ENCODE data around the gene LMF1.

Gene LMF1

GRCh38 chr16:830107-830870 lies 140.5 kb downstream of the LMF1 start:
- H3K36me3 ChIP-seq (ENCODE audit: low read length), result no peaks in the 10 kb centered on the region
- H3K27me3 ChIP-seq (ENCODE audit: low read length), result no peaks in the 10 kb centered on the region
- no peak overlapping the region for H3K27ac ChIP-seq (ENCODE audit: low read depth, low read length)
- H3F3A ChIP-seq (ENCODE audit: insufficient read depth), result no peaks in the 10 kb centered on the region
- H3K4me2 ChIP-seq (ENCODE audit: low read depth, low read length, poor library complexity, severe bottlenecking), result no peak overlapping the region
- H4K20me1 ChIP-seq (ENCODE audit: low read depth, low read length), result no peaks in the 10 kb centered on the region
- H2AFZ ChIP-seq (ENCODE audit: low read depth, low read length, severe bottlenecking), result no peak overlapping the region
- TF ChIP-seq CTCF (IDR thresholded peaks at IDR 0.05; ENCODE audit: insufficient read depth, low read length, poor library complexity, severe bottlenecking) (no peak), EZH2phosphoT487 (conservative IDR thresholded peaks at IDR 0.05; ENCODE audit: low read length) (no peak)
- no peaks in the 10 kb centered on the region for H3K79me2 ChIP-seq (ENCODE audit: insufficient read depth, low read length)
- H3K9me3 ChIP-seq (ENCODE audit: insufficient read depth, low read length), result no peaks in the 10 kb centered on the region
- no peaks in the 10 kb centered on the region for H3K9me2 ChIP-seq (replicated peaks; ENCODE audit: insufficient read depth, low read length)
- no peak overlapping the region for H3K4me3 ChIP-seq (ENCODE audit: insufficient read depth, low read length, poor library complexity, severe bottlenecking)
- no peak overlapping the region for H3K9ac ChIP-seq (ENCODE audit: low read length)

DNA sequence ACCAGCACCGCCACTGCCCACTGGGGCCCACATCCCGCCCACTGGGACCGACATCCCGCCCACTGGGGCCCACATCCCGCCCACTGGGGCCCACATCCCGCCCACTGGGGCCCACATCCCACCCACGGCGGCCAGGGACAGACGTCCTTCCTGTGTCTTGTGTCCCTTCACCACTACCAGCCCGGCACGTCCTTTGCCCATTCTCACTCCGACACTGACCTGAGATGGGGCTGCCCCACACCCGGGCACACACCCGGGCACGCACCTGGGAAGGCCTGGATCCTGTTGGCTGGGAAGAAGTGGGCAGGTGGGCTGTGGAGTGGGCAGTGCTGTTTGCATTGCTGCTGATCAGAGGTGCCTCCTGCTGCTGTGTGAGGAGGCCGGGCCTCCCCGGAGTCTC lies 141.9 kb downstream of the LMF1 start:
- Histone ChIP-seq H3K27ac (ENCODE audit: low read depth, low read length) (no peak overlapping the region), H2AFZ (ENCODE audit: low read depth, low read length, severe bottlenecking) (no peak overlapping the region), H3K4me3 (ENCODE audit: insufficient read depth, low read length, poor library complexity, severe bottlenecking) (no peak overlapping the region), H3K9ac (ENCODE audit: low read length) (no peak overlapping the region), H4K20me1 (ENCODE audit: low read depth, low read length) (no peaks in the 10 kb centered on the region), H3K79me2 (ENCODE audit: insufficient read depth, low read length) (no peaks in the 10 kb centered on the region), H3K27me3 (ENCODE audit: low read length) (no peaks in the 10 kb centered on the region), H3K9me3 (ENCODE audit: insufficient read depth, low read length) (no peaks in the 10 kb centered on the region), H3K4me2 (ENCODE audit: low read depth, low read length, poor library complexity, severe bottlenecking) (no peak overlapping the region), H3K9me2 (replicated peaks; ENCODE audit: insufficient read depth, low read length) (no peaks in the 10 kb centered on the region), H3F3A (ENCODE audit: insufficient read depth) (no peaks in the 10 kb centered on the region), H3K36me3 (ENCODE audit: low read length) (no peaks in the 10 kb centered on the region)
- TF ChIP-seq CTCF (IDR thresholded peaks at IDR 0.05; ENCODE audit: insufficient read depth, low read length, poor library complexity, severe bottlenecking) (no peak), EZH2phosphoT487 (conservative IDR thresholded peaks at IDR 0.05; ENCODE audit: low read length) (no peak)

DNA sequence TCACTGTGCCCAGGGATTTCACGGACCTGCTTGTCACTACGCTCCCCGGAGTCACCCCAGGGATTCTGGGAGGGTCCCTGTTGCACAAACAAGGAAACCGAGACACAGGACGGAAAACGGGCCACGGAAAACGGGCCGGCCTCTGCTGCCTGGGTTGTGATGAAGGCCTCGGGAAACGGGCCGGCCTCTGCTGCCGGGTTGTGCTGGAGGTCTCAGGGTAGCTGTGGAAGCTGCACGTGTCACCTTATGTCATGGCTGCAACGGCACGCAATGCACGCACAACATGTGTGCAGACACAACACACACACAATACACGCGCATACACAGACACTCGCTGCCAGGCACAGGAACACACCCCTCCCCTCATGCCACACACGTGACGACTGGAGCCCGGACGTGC lies 143.3 kb downstream of the LMF1 start:
- Histone ChIP-seq H3K4me2 (ENCODE audit: low read depth, low read length, poor library complexity, severe bottlenecking) (no peak overlapping the region), H3K27ac (ENCODE audit: low read depth, low read length) (no peak overlapping the region), H3K4me3 (ENCODE audit: insufficient read depth, low read length, poor library complexity, severe bottlenecking) (no peak overlapping the region), H3K9me2 (replicated peaks; ENCODE audit: insufficient read depth, low read length) (no peaks in the 10 kb centered on the region), H3K36me3 (ENCODE audit: low read length) (no peaks in the 10 kb centered on the region), H2AFZ (ENCODE audit: low read depth, low read length, severe bottlenecking) (no peak overlapping the region), H3K9ac (ENCODE audit: low read length) (no peak overlapping the region), H4K20me1 (ENCODE audit: low read depth, low read length) (no peaks in the 10 kb centered on the region), H3F3A (ENCODE audit: insufficient read depth) (no peaks in the 10 kb centered on the region), H3K79me2 (ENCODE audit: insufficient read depth, low read length) (no peaks in the 10 kb centered on the region), H3K27me3 (ENCODE audit: low read length) (no peaks in the 10 kb centered on the region), H3K9me3 (ENCODE audit: insufficient read depth, low read length) (no peaks in the 10 kb centered on the region)
- no peak for TF ChIP-seq EZH2phosphoT487 (conservative IDR thresholded peaks at IDR 0.05; ENCODE audit: low read length)
- TF ChIP-seq CTCF (IDR thresholded peaks at IDR 0.05; ENCODE audit: insufficient read depth, low read length, poor library complexity, severe bottlenecking), result no peak

Data from SU-DHL-6 (cell line).